HG03135 (cell line): Measurements from ENCODE around the gene KRT14.
"Not testable (repeated sequence)": the region's sequence is repeated elsewhere in the genome, so short reads cannot be mapped to it uniquely, and the experiment has no call there.

Experiments
- ATAC-seq: cut with Tn5 transposase; IDR thresholded peaks from one replicate; pipeline ENCODE4 v1.9.1; 2021; ENCODE audit warnings: mild to moderate bottlenecking, moderate library complexity; ENCODE audit not compliant: unreplicated experiment

KRT14 gene

DNA sequence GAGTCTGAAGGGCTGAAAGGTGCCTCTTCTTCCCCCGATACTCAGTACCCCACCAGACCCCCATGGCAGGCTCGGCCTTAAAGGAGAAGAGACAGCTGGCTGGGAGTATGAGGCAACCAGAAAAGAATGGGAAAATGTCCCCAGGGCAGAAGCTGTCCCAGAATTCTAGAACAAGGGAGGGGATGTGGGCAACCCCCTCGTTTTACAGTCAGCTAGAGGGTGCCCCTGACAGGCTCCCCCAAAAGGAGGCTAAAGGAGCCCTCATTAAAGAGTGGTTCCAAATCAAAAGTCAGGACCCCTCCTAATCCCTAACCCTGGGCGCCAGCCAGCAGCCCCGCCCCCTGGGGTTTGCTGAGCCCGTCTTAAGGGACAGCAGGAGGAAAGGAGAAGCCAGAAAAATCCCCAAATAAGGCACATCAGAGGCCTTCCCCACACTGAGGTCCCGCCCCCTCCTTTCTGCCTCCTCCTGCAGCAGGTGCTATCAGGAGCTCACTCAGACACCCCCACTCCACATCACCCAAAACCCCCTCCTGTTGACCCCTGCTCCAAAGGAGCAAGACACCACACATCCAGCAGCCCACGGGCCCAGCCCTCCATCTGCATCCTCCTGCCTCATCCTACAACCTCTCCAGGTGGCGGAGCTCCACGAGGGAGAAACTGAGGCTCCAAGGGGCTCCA, 36.6 kb upstream of the KRT14 start:
- ATAC-seq = not testable (repeated sequence)

DNA sequence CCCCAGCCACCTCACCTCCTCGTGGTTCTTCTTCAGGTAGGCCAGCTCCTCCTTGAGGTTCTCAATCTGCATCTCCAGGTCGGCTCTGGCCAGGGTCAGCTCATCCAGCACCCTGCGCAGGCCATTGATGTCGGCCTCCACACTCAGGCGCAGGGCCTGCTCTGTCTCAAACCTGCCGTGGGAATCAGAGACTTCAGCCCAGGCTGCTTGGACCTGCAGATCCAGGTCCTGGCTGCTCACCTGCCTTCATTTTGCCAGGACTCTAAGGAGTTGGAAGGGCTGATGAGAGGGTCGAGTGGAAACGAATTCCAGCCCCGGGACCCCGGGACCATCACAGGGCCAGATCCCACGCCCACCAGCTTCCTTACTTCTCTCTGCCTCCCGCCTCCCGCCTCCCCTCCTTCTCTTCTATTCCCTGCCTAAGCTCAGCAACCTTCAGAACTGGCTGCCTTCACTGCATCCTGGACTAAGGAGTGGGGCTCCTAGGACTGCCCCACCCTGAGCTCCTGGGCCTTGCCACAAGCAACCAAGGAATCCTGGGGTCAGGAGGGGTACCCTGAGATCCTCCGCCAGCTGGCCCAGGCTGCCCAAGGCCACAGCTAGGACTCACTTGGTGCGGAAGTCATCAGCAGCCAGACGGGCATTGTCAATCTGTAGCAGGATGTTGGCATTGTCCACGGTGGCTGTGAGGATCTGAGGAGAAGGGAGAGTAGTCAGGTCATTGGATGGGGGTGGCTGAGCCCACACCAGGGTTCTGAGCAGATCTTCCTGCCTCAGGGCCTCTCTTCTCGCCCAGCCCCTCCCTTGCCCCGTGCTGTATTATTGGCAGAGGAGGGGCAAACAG, 35.9 kb upstream of the KRT14 start:
- not testable (repeated sequence) for ATAC-seq

DNA sequence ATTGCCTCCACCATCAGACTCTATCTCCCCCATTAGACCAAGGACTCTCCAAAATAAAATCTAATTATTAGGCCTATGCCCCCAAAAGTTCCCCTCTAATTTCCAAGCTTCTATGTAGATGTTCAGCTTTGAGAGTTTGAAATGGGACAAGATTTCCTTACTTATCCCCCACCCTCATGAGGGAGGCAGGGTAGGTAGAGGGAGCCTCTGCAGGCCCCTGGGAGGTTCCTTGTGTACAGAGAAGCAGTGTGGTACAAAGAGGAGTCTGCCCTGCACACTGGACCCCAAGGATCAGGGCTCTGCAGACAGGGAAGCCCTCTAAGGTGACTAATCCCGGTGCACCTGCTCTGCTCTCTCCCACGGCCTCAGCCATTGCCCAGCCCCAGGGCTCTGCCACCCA, 35.2 kb upstream of the KRT14 start:
- ATAC-seq = no peak

DNA sequence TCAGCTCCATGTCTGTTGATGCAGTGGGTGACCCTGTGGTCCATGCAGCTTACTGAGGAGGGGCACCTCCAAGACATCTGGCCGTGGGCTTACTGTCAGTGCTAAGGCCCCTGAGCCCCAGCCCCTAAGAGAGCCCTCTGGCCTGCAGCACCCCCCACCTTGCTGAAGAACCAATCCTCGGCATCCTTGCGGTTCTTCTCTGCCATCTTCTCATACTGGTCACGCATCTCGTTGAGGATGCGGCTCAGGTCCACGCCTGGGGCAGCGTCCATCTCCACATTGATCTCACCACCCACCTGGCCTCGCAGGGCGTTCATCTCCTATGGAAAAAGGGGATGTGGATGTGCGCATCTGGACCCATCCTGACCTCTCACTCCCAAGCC, 34.7 kb upstream of the KRT14 start:
- ATAC-seq = not testable (repeated sequence)

DNA sequence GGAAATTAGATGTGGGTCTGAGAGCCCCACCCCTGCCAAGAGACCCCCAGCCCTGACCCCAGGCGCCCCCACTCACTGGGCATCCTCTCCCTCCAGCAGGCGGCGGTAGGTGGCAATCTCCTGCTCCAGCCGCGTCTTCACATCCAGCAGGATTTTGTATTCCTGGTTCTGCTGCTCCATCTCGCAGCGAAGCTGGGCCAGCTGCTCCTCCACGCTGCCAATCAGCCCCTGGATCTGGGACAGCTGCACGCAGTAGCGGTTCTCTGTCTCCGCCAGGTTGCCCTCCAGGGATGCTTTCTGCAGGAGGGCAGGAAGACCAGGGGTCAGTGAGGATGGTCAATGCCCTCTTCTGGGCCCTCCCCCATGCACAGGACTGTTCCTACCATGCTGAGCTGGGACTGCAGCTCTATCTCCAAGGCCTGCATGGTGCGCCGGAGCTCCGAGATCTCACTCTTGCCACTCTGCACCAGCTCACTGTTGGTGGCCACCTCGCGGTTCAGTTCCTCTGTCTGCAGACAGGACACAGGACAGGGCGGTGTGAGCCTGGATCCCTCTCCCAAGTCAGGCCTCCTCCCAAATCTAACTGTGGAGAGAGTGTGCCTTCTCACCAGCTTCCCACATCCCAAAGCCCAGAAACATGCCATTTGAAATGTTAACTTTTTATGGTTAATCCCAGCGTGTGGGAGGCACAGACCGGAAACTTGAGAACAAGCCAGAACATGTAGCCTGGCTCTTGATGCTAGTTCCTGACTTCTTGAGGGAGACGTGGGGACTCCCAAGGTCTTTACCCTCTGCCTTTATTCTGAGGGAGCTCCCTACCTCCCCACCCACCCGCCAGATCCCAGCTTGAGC, 34.1 kb upstream of the KRT14 start:
- ATAC-seq = no peak

DNA sequence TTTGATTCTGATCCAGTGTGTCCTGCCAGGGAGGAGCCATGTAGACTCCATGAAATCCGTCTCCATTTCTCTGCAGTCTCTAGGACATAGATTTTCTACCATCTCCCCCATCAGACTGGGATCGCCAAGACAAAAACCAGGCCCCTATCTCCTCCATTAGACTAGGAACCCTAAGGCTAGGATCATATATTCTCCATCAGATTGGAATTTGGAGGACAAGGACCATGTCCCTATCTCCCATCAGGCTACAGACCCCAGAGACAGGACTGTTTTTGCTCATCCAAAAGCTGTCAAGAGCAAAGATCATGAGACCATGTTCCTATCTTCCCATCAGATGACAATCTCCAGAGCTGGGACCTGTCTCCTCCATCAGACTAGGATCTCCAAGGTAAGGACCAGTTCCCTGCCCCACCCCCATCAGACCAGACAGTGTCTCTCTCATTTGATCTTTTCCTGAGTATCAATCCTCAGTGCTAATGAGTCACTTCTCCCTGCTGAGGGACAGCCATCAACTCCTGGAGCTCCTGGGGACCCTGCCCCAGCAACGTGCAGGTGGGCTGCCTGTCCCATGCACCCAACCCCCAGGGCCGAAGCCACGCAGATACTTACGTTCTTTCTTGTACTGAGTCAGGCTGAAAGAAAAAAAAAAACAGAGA, 33.4 kb upstream of the KRT14 start:
- ATAC-seq = not testable (repeated sequence)

DNA sequence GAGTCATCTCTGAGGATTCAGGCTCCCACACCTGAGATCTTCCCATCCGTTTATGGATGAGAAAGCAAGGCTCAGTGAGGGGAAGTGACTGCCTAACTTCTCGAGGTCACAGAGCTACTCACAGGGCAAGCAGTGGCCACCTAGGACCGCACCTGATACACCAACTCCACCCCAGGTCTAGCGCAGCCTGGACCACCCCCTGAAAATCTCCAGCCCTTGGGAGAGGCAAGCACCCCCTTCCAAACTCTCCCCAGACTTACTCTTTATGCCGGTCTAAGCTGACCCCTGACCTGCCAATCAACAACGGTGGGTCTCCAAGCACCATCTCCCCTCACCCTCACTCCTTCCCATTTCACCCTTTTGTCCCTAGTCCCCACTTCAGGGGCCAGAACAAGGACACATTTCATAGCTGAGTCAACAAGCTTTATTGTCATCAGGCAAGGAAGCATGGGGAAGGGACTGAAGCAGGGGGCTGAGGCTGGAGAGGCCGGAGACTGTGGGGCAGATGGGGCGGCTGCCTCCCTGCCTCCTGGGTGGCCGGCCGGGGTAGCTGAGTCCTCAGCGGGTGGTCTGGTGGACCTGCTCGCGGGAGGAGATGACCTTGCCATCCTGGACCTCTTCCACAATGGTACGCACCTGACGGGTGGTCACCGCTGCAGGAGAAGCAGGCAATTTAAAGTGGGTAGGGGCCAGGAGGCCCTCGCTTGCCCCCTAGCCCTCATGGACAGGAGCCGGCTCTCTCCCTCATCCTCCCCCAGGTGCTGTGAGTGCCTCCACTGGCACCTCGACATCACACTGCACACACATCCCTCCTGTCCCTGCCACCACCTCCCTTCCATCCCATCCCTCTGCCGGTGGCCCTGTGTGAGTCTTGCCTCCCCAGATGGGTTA, 32.6 kb upstream of the KRT14 start:
- no peak for ATAC-seq

DNA sequence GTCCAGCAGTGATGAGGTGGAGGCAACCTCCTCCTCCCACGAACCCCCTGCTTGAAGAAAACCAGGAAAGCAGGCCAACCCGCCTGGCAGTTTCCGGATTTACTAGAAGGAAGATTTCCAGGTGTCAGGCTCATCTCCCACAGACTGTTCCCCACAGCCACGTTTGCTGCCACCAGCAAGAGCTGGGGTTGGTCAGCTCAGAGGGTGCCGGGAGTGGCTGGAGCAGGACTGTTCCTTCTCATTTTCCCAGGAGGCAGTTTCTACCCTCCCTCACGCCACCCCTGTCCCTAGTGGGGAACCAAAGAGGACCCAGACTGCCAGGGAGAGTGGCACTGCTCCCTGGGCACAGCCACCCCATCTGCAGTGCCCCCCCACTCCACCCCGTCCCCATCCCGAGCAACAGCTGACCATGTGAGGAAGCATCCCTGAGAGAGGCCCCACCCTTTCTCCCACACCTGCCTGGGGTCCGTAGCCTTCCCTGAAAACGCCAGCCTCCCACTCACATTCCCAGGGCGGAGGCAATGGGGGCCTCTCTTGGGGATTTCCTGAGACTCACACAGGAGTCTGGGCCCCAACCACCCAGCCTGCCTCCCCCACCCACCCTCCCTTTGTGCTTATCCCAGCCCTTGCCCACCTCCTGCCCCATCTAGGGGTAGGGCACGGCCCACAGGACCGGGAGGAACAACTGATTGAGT, 31.8 kb upstream of the KRT14 start:
- ATAC-seq = no peak

DNA sequence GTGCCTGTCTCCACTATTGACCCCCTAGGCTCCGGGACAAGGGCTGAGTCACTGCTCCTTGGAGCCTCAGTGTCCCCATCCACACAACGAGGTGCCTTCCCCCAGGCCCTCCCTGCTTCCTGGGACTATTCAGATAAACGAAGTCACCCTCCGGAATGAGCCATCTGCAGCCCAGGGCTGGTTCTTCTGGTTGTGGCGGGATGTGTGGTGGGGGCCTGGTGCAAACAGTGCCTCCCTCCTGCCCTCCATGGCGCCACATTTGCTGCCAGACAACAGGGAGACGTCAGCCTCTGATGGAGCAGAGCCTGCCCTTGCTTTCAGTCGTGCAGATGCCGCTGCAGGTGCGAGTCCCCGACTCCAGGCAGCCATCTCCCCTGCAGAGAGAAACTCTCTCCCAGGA, 31.0 kb upstream of the KRT14 start:
- ATAC-seq = no peak

DNA sequence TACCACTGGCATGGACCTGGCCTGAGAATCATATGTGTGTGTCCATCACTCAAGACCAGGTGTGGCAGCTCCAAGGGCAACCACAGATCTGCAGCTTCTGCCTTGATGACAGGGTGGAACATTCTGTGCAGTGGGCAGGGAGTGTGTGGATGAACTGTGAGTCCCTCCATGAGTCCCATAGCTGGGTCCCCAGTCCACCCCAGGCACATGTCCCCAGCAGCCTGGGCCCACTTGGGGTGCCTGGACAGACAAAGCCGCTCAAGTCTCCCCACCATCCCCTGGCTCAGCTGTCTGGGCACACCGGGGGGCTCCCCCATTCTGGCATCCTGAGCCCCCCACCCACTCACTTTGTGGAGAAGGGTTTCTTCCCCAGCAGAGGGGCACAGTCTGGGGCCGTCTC, 30.4 kb upstream of the KRT14 start:
- no peak for ATAC-seq

DNA sequence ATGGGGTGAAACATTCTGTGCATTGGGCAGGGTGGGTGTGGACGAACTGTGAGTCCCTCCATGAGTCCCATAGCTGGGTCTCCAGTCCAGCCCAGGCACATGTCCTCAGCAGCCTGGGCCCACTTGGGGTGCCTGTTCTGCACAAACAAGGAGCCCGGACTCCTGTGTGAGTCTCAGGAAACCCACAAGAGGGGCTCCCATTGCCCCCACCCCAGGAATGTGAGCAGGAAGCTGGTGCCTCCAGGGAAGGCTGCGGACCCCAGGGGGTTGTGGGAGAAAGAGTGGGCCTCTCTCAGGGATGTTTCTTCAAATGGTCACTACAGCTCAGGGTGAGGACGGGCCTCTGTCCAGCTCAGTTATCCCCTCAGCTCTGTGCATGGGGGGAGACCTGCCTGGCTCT, 29.8 kb upstream of the KRT14 start:
- not testable (repeated sequence) for ATAC-seq

DNA sequence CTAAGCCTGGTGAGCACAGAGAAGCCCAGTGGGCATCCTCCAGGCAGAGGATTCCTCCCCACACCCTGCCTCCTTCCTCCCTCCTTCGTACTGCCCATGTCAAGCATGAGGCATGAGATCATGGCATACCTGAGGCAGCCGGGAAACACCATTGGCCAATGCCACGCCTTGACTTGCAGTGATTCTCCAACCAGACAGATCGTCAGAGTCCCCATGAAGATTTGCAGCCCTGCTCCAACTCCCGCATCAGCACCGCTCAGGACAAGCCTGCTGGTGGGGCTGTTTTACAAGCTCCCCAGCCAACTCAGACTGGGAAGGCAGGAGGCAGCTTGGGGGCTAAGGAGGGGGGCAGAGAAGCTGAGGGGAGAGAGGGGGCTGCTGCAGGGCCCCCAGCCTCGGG, 28.8 kb upstream of the KRT14 start:
- ATAC-seq = no peak

DNA sequence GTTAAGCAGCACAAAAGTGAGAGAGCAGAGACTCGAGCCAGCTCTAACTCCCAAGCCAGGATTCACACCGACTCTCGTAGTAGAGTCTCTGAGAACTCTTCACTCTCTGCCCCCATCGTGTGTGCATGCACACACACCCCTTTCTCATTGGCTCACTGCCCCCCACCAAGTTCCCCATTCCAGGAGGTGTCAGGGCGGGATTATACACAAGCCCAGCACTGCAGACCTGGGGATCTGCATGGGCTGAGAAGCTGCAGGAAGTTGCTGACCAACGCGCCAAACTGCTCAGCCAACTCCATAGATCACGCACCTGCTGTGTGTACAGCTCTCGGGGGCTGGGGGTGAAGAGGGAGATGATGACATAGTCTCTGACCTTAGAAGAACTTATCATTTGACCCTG, 28.1 kb upstream of the KRT14 start:
- ATAC-seq = not testable (repeated sequence)

DNA sequence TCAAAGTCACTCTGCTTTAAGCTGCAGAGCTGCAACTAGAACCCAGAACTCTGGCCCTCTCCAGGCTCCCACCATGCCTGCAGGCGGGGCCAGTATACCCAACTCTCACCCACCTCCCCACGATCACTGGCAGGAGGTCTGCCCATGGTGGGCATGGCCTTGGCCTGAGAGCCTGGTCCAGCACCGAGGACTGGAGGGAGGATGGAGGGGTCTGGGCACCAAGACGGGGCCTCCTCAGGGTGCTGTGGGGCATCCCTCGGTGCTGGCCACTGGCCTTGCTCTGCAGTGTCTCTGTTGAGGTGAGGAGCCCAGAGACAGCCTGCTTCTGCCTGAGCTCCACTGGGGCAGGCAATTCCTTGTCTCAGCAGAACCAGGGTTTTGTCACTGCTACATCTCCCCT, 27.4 kb upstream of the KRT14 start:
- no peak for ATAC-seq

DNA sequence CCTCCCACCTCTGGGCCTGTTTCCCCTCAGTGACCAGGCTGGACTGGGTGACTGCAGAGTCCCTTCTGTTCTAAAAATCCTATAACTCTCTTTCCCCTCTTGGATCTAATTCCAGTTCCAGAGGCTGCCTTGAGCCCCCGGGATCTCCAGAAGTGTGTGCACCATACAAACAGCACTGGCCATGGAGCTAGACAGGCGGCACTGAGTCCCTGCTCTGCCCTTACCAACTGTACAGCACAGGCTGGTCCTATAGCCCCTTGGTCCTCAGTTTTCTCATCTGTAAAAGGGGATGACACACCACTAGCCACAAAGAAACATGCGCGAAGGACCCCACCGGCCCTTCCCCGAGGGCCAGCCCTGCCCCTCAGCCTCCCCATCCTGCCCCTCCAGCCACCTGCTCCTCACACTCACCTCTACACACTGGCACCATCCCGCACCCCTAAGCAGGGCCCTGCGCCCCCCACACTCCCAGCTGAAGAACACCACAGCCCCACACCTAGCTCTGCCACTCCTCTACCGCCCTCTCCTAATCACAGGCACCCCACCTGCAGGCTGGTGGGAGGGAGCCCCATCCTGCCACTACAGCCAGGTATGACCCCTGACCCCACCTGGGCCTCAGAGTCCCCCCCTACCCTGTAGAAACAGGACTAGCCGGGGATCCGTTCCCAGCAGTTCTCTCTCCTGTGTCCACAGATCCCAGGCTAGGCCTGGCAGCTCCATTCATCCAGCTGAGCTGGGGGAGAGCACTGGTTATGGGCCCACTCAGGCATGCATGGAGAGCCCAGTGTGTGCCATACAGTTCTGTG, 26.8 kb upstream of the KRT14 start:
- no peak for ATAC-seq

DNA sequence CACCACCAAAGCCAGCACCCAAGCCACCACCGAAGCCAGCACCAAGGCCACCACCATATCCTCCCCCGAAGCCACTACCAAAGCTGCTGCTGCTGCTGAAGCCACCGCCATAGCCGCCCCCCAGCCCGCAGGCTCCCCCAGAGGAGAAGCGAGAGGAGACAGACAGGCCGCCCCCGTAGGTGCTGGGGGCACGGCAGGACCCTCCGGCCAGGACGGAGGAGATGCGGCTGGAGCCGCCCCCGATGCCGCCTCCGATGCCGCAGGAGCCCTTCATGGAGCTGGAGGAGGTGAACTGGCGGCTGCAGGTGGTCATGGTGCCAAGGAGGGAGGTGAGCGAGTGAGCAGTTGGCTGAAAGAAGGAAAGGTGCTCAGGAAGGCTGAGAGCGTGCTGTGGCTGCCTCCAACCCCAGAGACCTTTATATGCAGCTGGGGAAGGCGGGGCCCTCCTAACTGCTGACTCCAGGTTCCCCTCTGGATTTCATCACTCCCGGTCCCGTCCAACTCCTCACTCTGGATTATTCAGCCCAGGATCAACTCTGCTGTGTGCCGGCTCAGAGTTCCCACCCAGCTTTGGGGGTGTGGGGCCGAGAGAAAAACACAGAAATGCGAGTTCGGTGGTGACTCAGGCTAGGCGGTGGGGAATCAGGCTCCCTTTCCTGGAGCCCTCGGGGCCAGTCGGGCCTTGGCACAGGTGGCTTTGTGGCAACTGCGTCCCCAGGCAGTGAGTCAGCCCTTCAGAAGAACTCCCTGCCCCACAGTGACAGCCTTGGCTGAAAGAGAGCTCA, 25.9 kb upstream of the KRT14 start, which contains the start of gene KRT16:
Gene KRT16, minus strand, starts transcription at position 392 of the 785 bp plus-strand sequence. Its CDS starts 79 bp downstream, at position 313.
- ATAC-seq = not testable (repeated sequence)

DNA sequence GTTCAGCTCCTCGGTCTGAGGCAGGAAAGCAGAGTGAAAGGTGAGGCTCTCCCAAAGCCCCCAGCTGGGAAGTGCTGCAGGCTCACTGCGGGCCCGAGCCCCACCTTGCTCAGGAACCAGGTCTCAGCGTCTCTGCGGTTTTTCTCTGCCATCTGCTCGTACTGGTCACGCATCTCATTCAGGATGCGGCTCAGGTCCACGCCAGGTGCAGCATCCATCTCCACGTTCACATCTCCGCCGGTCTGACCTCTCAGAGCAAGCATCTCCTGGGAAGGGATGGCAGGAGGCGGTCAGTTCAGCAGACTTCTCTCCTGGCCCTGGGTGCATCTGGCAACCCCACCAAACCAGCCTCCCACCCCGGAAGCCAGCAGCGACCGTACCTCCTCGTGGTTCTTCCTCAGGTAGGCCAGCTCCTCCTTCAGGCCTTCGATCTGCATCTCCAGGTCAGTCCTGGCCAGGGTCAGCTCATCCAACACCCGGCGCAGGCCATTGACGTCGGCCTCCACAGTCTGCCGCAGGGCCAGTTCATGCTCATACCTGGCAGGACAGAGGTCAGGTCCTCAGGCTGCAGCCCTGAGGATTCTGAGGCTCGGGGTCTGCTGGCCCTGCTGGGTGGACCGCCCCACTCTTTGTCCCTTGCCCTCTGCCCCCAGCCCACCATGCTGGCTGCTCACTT, 24.4 kb upstream of the KRT14 start:
- no peak for ATAC-seq
